Adipocyte (in vitro differentiated cells): ENCODE results near the gene C6orf52.
"Not testable (repeated sequence)": the region's sequence is repeated elsewhere in the genome, so short reads cannot be mapped to it uniquely, and the experiment has no call there.

Experiments used
- DNase-seq: peaks from one replicate; pipeline ENCODE4 v3.0.0-alpha.2; 2015; ENCODE audit warnings: low read depth
- H3K27me3 ChIP-seq: replicated peaks from 2 replicates; pipeline ENCODE4 v1.7.0; 2013; ENCODE audit warnings: mild to moderate bottlenecking, low read length, moderate library complexity; ENCODE audit not compliant: control insufficient read depth, insufficient read depth
- H3K36me3 ChIP-seq: 2 replicates; pipeline ENCODE4 v1.7.0; 2013; ENCODE audit warnings: low read length, mild to moderate bottlenecking, moderate library complexity; ENCODE audit not compliant: control insufficient read depth, insufficient read depth, severe bottlenecking
- H3K4me1 ChIP-seq: 2 replicates; pipeline ENCODE4 v1.7.0; 2013; ENCODE audit warnings: mild to moderate bottlenecking, low read length, moderate library complexity; ENCODE audit not compliant: control insufficient read depth, insufficient read depth
- H3K4me3 ChIP-seq: 2 replicates; pipeline ENCODE4 v1.7.0; 2013; ENCODE audit warnings: mild to moderate bottlenecking, low read length, moderate library complexity
- H3K9ac ChIP-seq: 2 replicates; pipeline ENCODE4 v1.7.0; 2013; ENCODE audit warnings: mild to moderate bottlenecking, low read length, moderate library complexity
- H3K9me3 ChIP-seq: 2 replicates; pipeline ENCODE4 v1.7.0; 2013; ENCODE audit warnings: mild to moderate bottlenecking, low read length, moderate library complexity; ENCODE audit not compliant: control insufficient read depth

C6orf52 gene

DNA sequence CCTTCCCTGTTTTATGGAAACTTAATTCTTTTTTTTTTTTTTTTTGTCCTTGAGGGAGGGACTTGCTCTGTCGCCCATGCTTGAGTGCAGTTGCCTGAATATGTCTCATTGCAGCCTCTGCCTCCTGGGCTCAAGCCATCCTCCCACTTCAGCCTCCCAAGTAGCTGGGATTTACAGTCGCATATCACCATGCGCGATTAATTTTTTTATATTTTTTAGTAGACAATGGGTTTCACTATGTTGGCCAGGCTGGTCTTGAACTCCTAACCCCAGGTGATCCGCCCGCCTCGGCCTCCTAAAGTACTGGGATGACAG is 29.1 kb upstream of the C6orf52 start:
- Histone ChIP-seq H3K9me3 (peaks cover 5% of the 10 kb centered on the region), H3K36me3 (peaks cover 28% of the 10 kb centered on the region), H3K4me3 (peak overlapping the region; percentile 98), H3K9ac (peak overlapping the region; percentile 99), H3K4me1 (peaks cover 16% of the 10 kb centered on the region), H3K27me3 (no peaks in the 10 kb centered on the region)
- DNase-seq = peak; percentile 52

DNA sequence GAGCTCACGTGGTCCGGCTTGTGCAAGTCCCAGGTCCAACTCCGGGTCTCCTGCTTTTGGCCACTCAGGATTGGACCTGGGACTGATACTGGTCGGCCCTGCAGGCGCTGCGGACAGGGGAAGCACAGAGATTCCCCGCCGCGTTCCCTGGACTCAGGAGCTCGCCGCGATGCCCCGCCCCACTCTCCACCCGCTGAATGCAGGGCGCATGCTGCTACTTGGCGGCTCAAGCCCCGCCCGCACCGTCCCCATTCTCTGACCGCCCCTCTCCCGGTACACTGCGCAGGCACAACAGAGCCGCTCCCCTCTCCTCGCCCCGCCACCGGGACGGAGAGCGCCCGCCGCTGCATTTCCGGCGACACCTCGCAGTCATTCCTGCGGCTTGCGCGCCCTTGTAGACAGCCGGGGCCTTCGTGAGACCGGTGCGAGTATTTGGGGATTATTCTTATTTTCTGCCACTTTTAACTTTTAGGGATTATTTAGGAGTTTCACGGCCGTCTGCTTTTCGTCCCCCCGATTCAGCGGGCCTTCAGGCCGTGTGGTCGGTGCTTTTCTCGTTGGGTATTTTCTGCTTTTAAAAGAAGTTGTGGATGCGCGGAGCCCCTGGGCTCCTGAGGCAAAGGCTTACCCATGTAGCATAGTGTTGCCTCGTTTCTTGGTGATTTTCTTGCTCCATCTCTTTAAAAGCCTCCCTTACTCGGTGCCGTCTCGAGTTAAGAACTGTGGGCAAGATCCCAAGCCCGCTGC is 28.6 kb upstream of the C6orf52 start, which contains the start of gene TMEM14C:
TSS of gene TMEM14C (plus strand) at position 251 of the 747 bp plus-strand sequence. CDS start 1,544 bp downstream, outside the sequence.
- H3K27me3 ChIP-seq = no peaks in the 10 kb centered on the region
- H3K4me1 ChIP-seq = peaks cover 16% of the 10 kb centered on the region
- peaks cover 25% of the 10 kb centered on the region for H3K36me3 ChIP-seq
- H3K9me3 ChIP-seq = peaks cover 10% of the 10 kb centered on the region
- DNase-seq = peak; percentile 99
- peak within 1 kb of the TSS; percentile 98 for H3K4me3 ChIP-seq
- H3K9ac ChIP-seq = peak within 1 kb of the TSS; percentile 99

DNA sequence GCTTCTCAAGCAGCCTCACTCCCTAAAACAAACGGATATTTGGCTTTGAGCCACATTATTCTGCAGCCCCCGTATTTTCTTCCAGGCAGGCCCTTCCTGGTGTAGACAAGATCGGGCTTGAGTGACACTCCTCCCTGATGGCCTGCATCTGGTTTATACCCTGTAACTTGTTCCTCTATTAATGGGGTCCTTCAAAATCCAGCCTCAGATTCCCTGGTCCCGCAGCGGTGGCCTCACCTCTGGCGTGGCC is 28.1 kb upstream of the C6orf52 start:
- peaks cover 11% of the 10 kb centered on the region for H3K9me3 ChIP-seq
- peak overlapping the region; percentile 98 for H3K4me3 ChIP-seq
- DNase-seq = no peak
- H3K9ac ChIP-seq = peak overlapping the region; percentile 99
- H3K36me3 ChIP-seq = peaks cover 21% of the 10 kb centered on the region
- no peaks in the 10 kb centered on the region for H3K27me3 ChIP-seq
- peaks cover 16% of the 10 kb centered on the region for H3K4me1 ChIP-seq

DNA sequence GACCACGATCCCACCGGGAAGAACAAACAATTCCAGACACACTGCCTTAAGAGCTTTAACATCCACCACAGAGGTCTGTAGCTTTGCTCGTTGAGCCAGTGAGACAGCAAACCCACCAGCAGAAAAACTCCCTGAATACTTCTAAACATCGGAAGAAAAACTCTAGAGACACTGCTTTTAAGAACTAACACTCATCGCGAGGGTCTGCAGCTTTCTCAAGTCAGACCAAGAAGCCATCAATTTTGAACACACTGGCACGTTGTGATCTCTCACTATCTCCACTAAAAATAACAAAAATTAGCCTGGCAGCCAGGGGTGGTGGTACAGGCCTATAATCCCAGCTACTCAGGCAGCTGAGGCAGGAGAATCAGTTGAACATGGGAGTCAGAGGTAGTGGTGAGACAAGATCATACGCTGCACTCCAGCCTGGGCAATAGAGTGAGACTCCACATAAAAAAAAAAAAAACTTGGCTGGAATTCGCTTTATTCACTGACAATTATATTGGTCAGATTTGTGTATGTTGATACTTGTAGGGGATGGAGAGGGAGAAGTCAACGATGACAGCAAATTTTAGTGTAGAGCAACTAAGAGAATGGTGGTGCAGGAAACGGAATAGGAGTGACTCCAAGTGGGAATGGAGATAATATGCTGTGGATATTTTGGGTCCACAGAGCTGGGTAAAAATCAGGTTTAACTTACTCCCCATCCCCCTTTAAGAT is 27.6 kb upstream of the C6orf52 start:
- H3K9me3 ChIP-seq = peaks cover 11% of the 10 kb centered on the region
- H3K4me3 ChIP-seq = peak overlapping the region; percentile 98
- H3K27me3 ChIP-seq = no peaks in the 10 kb centered on the region
- peak overlapping the region; percentile 99 for H3K9ac ChIP-seq
- H3K4me1 ChIP-seq = peaks cover 16% of the 10 kb centered on the region
- peaks cover 18% of the 10 kb centered on the region for H3K36me3 ChIP-seq
- no peak for DNase-seq

DNA sequence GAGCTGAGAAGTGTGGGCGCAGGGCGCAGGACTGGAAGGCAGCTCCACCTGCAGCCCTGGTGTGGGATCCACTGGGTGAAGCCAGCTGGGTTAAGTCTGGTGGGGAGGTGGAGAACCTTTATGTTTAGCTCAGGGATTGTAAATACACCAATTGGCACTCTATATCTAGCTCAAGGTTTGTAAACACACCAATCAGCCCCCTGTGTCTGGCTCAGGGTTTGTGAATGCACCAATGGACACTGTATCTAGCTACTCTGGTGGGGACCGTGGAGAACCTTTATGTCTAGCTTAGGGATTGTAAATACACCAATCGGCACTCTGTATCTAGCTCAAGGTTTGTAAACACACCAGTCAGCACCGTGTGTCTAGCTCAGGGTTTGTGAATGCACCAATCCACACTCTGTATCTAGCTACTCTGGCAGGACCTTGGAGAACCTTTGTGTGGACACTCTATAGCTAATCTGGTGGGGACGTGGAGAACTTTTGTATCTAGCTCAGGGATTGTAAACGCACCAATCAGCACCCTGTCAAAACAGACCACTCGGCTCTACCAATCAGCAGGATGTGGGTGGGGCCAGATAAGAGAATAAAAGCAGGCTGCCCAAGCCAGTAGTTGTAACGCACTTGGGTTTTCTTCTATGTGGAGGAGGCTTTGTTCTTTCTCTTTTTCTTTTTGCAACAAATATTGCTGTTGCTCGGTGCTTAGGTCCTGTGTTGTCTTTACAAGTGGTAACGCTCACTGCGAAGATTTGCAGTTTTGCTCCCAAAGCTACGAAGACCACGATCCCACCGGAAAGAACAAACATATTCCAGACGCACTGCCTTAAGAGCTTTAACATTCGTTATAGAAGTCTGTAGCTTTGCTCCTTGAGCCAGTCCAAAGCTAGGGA is 26.8 kb upstream of the C6orf52 start:
- not testable (repeated sequence) for DNase-seq, H3K27me3 ChIP-seq
- Histone ChIP-seq H3K4me1 (peaks cover 16% of the 10 kb centered on the region), H3K9me3 (peaks cover 11% of the 10 kb centered on the region), H3K9ac (peak overlapping the region; percentile 90), H3K36me3 (peaks cover 12% of the 10 kb centered on the region), H3K4me3 (peak overlapping the region; percentile 86)

DNA sequence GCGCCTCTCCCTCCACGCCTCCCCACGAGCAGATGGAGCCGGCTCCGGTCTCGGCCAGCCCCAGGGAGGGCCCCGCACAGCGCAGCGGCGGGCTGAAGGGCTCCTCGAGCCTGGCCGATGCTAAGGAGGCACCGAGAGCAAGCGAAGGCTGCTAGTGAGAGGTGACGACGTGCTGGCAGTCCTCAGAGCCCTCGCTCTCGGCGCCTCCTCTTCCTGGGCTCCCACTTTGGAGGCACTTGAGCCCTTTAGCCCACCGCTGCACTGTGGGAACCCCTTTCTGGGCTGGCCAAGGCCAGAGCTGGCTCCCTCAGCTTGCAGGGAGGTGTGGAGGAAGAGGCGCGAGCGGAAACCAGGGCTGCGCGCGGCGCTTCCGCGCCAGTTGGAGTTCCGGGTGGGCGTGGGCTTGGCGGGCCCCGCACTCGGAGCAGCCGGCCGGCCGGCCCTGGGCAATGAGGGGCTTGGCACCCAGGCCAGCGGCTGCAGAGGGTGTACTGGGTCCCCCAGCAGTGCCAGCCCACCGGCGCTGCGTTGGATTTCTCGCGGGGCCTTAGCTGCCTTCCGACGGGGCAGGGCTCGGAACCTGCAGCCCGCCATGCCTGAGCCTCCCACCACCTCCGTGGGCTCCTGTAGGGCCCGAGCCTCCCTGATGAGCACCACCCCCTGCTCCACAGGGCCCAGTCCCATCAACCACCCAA is 26.0 kb upstream of the C6orf52 start:
- H3K36me3 ChIP-seq = peaks cover 4% of the 10 kb centered on the region
- peak overlapping the region; percentile 90 for H3K9ac ChIP-seq
- H3K4me1 ChIP-seq = peaks cover 16% of the 10 kb centered on the region
- peaks cover 11% of the 10 kb centered on the region for H3K9me3 ChIP-seq
- H3K27me3 ChIP-seq = no peaks in the 10 kb centered on the region
- peak overlapping the region; percentile 86 for H3K4me3 ChIP-seq
- DNase-seq = no peak

DNA sequence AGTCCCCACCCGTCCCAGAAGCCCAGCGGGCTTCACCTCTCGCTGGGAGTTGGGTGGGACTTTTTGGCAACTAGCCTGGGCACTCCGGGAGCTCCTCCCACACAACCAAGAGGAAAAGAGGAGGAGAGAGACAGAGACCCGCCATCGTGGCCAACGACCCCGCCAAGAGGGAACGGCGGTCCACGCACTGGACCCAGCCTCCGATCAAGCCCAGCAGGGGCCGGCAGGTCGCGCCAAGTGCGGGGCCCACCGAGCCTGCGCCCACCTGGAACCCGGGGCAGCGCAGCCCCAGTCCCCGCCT is 25.5 kb upstream of the C6orf52 start:
- Histone ChIP-seq H3K4me1 (peaks cover 16% of the 10 kb centered on the region), H3K9ac (peak overlapping the region; percentile 90), H3K27me3 (no peaks in the 10 kb centered on the region), H3K4me3 (peak overlapping the region; percentile 86), H3K36me3 (no peaks in the 10 kb centered on the region), H3K9me3 (peaks cover 11% of the 10 kb centered on the region)
- no peak for DNase-seq

DNA sequence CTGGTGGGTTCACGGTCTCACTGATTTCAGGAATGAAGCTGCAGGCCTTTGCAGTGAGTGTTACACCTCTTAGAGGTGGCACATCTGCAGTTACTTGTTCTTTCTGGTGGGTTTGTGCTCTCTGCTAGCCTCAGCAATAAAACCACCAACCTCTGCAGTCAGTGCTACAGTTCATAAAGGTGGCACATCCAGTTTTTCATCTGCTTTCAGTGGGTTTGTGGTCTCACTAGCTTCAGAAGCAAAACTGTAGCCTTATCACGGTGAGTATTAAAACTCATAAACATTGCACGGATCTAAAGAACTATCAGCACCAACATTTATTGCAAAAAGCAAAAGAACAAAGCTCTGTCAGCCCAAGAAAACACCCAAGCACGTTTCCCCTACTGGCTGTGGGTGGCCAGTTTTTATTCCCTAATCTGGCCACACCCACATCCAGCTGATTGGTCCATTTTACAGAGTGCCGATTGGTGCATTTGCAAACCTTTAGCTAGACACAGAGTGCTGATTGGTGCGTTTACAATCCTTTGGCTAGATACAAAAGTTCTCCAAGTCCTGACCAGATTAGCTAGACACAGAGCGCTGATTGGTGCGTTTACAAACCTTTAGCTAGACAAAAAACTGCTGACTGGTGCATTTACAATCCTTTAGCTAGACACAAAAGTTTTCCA is 25.0 kb upstream of the C6orf52 start:
- Histone ChIP-seq H3K4me3 (peak overlapping the region; percentile 86), H3K9me3 (peaks cover 11% of the 10 kb centered on the region), H3K36me3 (no peaks in the 10 kb centered on the region), H3K27me3 (no peaks in the 10 kb centered on the region), H3K4me1 (peaks cover 15% of the 10 kb centered on the region), H3K9ac (peak overlapping the region; percentile 90)
- DNase-seq = no peak

DNA sequence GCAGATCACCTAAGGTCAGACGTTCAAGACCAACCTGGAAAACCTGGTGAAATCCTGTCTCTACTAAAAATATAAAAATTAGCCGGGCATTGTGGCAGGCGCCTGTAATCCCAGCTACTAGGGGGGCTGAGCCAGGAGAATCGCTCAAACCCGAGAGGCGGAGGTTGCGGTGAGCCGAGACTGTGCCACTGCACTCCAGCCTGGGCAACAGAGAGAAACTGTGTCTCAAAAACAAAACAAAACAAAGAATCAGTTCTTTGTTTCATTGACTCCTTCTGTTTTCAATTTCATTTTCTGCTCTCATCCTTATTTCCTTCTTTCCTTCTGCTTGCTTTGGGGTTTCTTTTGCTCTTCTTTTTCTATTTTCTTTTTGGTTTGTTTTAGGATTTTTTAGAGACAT is 19.5 kb upstream of the C6orf52 start:
- Histone ChIP-seq H3K9ac (no peak overlapping the region), H3K9me3 (peaks cover 9% of the 10 kb centered on the region), H3K36me3 (peaks cover 15% of the 10 kb centered on the region), H3K4me1 (no peaks in the 10 kb centered on the region), H3K4me3 (no peak overlapping the region), H3K27me3 (no peaks in the 10 kb centered on the region)
- DNase-seq = no peak

DNA sequence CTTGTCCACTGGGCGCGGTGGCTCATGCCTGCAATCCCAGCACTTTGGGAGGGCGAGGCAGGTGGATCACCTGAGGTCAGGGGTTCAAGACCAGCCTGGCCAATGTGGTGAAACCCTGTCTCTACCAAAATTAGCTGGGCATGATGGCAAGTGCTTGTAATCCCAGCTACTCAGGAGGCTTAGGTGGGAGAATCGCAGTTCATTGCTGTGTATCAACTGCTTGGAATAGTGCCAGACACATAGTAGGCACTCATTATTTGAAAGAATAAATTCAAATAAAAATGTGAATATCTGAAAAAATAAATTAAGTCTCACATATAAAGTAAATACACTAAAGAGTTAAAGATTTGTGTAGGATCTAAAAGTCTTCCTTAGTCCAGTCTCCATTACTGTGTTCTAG is 2.2 kb upstream of the C6orf52 start:
- DNase-seq = no peak

More for the DNA sequence above, 2.2 kb upstream of the C6orf52 start:
- no peaks in the 10 kb centered on the region for H3K9me3 ChIP-seq
- no peaks in the 10 kb centered on the region for H3K27me3 ChIP-seq
- no peak overlapping the region for H3K9ac ChIP-seq
- no peak overlapping the region for H3K4me3 ChIP-seq
- peaks cover 22% of the 10 kb centered on the region for H3K4me1 ChIP-seq
- peaks cover 29% of the 10 kb centered on the region for H3K36me3 ChIP-seq
